ENCODE results near the gene LIPT2. TPM values are rescaled to one million over a fixed set of nuclear protein-coding genes. Genes with fewer than 3 reads are reported as not detected.

Gene LIPT2
- polyA plus RNA-seq, 10 donors: 1.1 to 3.2 (median 2.4) TPM

- DNase-seq: no peak
Measured at GRCh38 chr11:74505911-74506310, 12.4 kb upstream of the LIPT2 start.

- DNase-seq: no peak
Measured at GRCh38 chr11:74504100-74504691, 10.7 kb upstream of the LIPT2 start.

- no peak for DNase-seq
Measured at GRCh38 chr11:74494916-74495315, 1.4 kb upstream of the LIPT2 start.

- DNase-seq: peak in 1 of 3 donors; percentile 16
Measured at GRCh38 chr11:74493791-74494630, 487 bp upstream of the LIPT2 start.

GRCh38 chr11:74492084-74492483 lies 1.4 kb downstream of the LIPT2 start:
- DNase-seq: no peak

GRCh38 chr11:74490941-74491340 lies 2.6 kb downstream of the LIPT2 start:
- DNase-seq: no peak

- DNase-seq: no peak
Measured at GRCh38 chr11:74487875-74488274, 5.6 kb downstream of the LIPT2 start.

DNA sequence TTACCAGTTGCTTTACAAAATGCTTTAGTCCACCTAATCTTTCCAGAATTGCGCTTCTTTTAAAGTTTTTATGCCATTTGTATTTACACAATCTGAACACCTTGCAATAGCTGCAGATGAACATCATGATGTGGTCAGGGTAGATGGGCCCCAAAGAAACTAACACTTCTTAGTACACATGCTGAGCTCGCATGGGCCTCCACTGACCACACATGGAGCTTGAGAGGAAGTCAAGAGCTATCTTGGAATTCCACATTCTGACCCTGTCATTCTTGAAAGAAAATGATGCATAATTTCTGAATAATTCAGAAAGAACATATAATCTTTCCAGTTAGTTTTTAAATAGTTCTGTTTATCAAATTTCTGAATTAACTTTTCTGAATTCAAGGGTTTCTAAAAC lies 7.7 kb downstream of the LIPT2 start:
- DNase-seq: no peak

- DNase-seq: no peak
Measured at GRCh38 chr11:74480688-74481417, 12.7 kb downstream of the LIPT2 start.

DNA sequence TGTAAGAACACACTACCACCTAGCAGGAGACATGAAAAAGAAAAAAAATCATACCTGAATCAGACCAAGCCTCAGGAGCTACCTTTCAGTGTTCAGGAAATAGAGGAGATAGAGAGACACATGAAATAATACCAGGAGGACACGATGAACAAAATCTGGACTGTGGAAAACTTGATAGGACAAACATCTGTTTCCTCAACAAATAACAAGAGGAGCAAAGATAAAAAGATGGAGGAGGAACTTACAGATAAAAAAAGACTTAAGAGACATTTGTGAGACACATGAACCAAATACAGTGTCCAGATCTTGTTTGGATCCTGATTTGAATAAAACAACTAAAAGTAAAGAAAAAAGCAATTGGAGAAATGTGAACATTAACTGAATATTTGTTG lies 13.8 kb downstream of the LIPT2 start:
- DNase-seq: no peak

DNA sequence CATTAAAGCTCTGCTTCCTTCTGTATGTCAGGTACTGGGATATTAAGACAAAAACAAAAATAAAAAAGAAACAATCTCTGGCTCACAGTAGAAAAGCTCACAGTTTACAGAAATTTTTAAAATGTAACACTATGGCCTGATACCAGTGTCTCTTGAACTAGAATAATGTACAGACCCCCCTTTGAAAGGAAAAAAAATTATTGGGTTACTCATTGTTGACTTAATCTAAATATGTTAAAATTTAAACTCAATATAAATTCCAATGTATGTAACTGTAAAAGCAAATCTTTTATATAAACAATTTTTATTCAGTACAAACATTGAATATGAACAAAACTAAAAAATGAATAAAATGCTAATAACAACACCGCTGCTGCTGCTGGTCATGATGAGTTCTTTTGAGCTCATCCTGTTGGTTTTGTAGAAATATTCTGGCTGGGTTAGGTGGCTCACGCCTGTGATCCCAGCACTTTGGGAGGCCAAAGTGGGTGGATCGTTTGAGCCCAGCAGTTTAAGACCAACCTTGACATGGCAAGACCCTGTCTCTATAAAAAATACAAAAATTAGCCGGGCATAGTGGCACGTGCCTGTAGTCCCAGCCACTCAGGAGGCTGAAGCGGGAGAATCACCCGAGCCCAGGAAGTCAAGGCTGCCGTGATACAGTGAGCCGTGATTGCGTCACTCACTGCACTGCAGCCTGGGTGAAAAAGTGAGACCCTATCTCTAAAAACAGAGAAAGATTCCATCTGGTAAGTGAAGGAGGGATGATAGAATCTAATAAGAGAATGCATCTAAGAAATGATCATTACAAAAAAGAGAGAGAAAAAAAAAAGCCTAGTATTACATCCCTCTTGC lies 14.4 kb downstream of the LIPT2 start:
- no peak for DNase-seq

DNA sequence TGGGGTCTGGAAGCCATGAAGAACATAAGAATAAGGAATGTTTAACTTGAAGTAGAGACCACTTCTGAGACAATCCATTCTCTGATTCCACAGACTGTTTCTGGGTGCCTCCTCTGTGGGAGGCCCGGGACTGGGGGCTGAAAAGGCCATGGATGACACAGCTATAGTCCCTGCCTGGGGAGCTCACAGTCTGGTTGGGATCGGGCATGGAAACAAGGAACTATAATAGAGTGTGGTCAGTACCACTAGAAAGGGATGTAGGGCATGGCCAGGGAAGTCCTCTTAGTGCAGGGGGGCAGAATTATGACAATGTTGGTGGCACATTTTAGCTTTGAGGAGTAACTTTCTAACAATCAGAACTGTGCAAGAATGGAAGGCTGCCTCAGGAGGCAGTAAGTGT lies 17.0 kb downstream of the LIPT2 start:
- DNase-seq: no peak

- DNase-seq: no peak
Measured at GRCh38 chr11:74474316-74474715, 19.2 kb downstream of the LIPT2 start.

GRCh38 chr11:74473382-74474173 lies 19.9 kb downstream of the LIPT2 start:
- no peak for DNase-seq

- no peak for DNase-seq
Measured at GRCh38 chr11:74471668-74472429, 21.7 kb downstream of the LIPT2 start.

GRCh38 chr11:74471037-74471436 lies 22.5 kb downstream of the LIPT2 start:
- DNase-seq: no peak

DNA sequence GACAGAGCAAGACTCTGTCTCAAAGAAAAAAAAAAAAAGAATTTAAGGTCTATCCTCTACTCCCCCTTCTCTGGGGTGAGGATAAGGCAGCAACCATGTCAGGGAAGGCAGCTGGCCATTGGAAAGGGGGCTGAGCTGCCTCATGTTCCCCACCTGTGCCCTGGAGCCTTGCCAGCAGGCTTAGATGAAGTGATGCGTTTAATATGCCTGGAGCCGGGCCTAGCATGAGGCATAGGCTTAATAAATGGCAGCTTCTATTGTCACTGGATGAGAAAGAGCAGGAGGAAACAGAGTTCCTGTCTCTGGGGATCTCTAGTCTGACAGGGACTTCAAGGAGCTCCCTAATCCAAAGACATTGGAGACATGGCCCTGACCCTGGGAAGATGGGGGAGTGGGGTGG lies 23.0 kb downstream of the LIPT2 start:
- DNase-seq: no peak

DNA sequence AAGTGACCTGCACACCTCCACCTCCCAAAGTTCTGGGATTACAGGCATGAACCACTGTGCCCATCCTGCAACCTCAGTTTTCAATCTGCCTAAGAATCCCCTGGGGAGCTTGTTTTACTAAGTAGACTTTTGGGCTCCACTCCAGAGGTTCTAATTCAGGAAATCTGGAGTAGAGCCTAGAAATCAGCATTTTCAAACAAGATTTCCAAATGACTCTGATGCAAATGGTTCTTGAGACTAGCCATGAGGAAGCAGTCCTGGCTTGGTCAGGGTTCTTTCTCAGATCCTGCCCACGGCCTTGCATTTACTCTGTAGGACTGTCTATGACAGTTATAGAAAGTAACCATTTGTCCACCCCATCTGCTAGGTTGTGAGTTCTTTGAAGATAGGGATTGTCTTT lies 24.6 kb downstream of the LIPT2 start:
- DNase-seq: no peak

DNA sequence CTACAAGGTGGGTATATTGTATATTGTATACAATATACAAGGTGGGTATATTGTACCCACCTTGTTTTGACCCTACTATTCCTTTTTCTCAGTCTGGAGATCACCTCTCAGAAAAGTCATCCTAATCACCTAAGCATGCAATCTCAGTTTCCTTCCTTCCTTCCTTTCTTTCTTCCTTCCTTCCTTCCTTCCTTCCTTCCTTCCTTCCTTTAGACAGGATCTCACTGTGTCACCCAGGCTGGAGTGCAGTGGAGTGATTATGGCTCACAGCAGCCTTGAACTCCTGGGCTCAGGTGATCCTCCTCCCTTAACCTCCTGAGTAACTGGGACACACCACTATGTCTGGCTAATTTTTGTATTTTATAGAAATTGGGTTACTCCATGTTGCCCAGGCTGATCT lies 25.0 kb downstream of the LIPT2 start:
- no peak for DNase-seq

GRCh38 chr11:74468058-74468457 lies 25.5 kb downstream of the LIPT2 start:
- no peak for DNase-seq
